ENCODE data around the gene LPIN1.

DNA sequence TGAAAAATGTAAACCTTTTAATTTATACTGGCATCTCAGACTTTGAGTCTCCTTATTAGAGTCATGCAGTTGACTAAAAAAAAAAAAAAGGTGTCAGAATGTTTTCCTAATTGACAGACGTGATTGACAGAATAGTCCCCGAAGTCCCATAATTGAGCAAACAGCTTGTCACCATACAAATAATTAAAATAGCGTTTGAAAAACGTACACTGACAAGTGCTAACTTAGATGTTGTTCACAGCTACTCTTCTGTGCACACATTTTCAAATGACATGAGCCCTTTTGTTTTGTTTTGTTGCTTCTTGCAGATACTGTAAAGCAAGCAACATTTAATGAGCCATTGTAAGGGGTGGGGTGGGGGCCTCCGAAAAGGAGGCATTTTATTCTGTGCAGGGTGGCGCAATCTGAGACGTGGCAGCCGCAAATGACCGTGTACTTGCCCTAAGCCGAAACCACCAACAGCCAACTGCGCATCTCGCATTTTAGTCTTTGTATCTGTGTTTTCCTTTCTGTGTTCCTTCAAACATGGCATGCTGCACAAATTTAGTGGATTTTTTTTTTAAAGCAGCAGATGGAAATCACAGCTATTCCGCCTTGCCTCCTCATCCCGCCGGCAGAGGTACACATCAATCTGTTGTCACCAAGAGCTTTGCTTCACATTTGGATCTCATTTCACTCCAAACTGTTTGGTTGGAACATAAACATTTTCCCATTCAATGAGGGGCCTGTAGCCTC, 52.4 kb downstream of the LPIN1 start:
- TF ChIP-seq BHLHE40 (IDR thresholded peaks at IDR 0.05; ENCODE audit: low read depth, low read length) (no peak), PHF8 (IDR thresholded peaks at IDR 0.05; ENCODE audit: borderline replicate concordance, low read depth) (no peak), MAZ (IDR thresholded peaks at IDR 0.05; ENCODE audit: borderline replicate concordance, low read depth, low read length) (no peak), NR3C1 (IDR thresholded peaks at IDR 0.05) (no peak)
- TF ChIP-seq, protein P1, sequence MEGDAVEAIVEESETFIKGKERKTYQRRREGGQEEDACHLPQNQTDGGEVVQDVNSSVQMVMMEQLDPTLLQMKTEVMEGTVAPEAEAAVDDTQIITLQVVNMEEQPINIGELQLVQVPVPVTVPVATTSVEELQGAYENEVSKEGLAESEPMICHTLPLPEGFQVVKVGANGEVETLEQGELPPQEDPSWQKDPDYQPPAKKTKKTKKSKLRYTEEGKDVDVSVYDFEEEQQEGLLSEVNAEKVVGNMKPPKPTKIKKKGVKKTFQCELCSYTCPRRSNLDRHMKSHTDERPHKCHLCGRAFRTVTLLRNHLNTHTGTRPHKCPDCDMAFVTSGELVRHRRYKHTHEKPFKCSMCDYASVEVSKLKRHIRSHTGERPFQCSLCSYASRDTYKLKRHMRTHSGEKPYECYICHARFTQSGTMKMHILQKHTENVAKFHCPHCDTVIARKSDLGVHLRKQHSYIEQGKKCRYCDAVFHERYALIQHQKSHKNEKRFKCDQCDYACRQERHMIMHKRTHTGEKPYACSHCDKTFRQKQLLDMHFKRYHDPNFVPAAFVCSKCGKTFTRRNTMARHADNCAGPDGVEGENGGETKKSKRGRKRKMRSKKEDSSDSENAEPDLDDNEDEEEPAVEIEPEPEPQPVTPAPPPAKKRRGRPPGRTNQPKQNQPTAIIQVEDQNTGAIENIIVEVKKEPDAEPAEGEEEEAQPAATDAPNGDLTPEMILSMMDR (IDR thresholded peaks at IDR 0.05) = no peak
- TF ChIP-seq, protein P2, sequence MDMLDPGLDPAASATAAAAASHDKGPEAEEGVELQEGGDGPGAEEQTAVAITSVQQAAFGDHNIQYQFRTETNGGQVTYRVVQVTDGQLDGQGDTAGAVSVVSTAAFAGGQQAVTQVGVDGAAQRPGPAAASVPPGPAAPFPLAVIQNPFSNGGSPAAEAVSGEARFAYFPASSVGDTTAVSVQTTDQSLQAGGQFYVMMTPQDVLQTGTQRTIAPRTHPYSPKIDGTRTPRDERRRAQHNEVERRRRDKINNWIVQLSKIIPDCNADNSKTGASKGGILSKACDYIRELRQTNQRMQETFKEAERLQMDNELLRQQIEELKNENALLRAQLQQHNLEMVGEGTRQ (IDR thresholded peaks at IDR 0.05) = no peak

Measured in A549 (cell line).